AG10803 (cell line): ENCODE measurements around the gene FOXA1.

ENCODE experiments used
- DNase-seq: peaks from one replicate; pipeline ENCODE4 v3.0.0; 2010; ENCODE audit warnings: low read depth
- H3K4me3 ChIP-seq: 2 replicates; pipeline ENCODE4 v1.5.1; 2011; ENCODE audit warnings: mild to moderate bottlenecking, low read length, control low read depth
- TF ChIP-seq, protein P1 (sequence below): conservative IDR thresholded peaks from 2 replicates; pipeline ENCODE4 v1.5.1; 2011; ENCODE audit warnings: mild to moderate bottlenecking, low read length, control low read depth, inconsistent platforms

Gene FOXA1

DNA sequence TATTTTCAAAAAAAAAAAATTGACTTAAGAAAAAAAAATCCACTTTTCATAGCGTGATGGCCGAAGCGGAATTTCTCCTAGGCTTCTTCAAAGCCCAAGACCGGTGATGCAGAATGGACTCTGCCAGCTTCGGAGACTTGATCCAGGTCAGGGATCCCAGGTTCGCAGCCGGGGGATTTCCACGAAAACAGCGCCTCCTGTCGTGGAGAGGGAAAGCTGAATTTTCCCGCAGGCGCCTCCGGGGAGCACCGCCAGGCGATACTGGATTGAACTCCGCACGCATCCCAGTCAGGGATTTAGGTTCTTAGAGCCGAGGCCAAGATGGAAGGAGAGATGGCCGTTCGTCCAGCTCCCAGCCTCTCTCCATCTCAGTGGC, 2.5 kb upstream of the FOXA1 start:
- TF ChIP-seq, protein P1, sequence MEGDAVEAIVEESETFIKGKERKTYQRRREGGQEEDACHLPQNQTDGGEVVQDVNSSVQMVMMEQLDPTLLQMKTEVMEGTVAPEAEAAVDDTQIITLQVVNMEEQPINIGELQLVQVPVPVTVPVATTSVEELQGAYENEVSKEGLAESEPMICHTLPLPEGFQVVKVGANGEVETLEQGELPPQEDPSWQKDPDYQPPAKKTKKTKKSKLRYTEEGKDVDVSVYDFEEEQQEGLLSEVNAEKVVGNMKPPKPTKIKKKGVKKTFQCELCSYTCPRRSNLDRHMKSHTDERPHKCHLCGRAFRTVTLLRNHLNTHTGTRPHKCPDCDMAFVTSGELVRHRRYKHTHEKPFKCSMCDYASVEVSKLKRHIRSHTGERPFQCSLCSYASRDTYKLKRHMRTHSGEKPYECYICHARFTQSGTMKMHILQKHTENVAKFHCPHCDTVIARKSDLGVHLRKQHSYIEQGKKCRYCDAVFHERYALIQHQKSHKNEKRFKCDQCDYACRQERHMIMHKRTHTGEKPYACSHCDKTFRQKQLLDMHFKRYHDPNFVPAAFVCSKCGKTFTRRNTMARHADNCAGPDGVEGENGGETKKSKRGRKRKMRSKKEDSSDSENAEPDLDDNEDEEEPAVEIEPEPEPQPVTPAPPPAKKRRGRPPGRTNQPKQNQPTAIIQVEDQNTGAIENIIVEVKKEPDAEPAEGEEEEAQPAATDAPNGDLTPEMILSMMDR, result peak; percentile 42
- peak; percentile 10 for DNase-seq
- H3K4me3 ChIP-seq, result no peak overlapping the region

DNA sequence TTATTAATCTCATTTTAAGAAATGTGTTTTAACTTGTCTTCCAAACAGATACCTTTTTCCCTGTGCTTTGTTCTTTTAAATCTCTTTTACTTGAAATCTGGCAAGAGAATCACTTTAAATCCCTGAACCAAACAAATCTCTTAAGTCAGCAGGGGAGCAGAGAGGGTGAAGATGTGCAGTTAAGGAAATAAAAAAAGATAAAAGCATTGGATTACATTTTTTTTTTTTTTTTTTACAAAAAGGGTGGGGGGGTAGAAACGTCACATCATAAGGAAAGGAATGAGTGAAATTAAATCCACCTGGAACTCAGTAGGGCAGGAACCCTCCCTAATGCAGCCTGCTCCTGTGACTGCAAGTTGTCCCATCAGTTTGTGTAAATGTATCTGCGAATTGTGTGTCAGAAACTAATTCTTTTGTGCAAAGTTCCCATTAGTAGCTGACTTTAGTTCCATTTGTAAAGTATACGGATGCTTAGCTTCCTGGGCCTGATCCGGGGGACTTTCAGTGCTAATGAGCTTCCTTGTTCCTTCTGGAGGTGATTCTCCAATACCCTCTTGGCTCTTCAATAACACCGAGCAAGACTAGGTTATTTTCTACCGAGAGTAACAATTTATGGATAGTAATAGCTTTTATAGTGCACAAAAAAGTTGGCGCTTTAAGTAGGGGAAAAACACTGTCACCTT, 1.9 kb upstream of the FOXA1 start:
- no peak overlapping the region for H3K4me3 ChIP-seq
- TF ChIP-seq, protein P1, result no peak
- no peak for DNase-seq

DNA sequence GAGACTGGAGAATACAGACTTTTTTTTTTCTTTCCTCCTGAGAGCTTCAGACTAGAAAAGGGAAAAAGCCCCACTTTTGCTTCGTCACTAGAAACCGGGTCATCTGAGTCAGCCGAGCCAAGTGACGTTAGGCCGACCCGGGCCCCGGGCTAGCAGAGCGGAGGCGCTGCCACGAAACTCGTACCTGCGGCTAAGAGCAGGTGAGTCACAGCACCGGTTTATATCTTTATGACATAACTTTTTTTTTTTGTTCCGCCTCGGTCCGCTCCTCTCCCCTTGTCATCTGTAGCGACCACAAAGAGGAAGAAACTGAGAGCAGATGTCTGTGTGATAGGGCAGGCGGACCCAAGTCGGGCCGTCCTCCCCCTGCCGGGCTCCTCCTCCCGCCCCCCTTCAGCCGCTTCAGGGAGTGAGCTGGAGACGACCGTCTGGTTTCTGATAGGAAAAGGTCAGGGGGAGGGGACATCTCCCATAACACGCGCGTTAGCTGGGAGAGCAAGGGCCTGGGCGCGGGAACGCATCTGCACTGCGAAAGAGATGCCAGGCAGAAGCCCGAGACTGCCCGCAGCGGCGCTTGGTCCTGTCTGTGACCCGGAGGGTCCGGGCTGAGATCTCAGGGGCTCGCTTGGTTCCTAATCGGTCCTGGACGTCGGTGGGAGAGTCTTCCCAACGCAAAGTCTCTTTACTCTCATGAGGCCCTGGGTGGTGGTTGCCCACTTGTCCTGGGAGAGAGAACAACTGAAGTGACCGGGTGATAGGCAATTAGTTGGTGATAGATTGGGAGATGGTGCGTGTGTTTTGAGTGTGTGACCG, 966 bp upstream of the FOXA1 start:
- H3K4me3 ChIP-seq, result peak overlapping the region; percentile 22
- TF ChIP-seq, protein P1, result no peak
- DNase-seq, result no peak

DNA sequence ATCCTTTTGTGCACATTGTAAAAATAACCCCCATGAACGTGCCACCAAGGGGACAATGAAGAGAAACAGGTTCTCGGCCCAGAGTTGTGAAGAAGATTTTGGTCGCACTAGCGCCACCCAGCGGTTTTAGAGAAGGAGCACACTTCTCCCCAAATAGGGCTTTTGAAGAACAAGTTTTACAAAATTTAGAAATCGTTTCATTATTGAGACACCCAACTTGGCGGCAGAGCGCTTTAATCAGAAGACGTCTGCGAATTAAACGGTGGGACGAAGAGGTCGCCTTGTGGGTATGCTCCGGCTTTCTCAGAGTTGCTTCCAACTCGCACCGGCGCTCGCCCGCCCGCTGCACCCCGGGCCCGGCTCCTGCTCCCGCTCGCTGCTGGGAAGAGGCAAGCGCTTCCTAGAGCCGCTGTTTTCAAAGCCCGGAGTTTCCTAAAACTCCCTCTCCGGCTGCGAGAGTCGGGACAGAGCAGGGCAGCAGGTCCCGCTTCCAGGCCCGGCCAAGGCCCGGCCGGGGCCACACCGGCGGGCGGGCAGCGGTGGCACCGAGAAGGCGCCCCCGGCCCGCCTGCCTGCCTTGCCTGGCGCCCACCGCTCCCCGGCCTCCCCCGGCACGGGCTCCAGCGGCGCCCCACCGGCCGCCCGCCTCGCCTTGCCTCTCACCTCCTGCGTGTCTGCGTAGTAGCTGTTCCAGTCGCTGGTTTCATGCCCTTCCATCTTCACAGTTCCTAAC, 645 bp downstream of the FOXA1 start:
- H3K4me3 ChIP-seq, result peak overlapping the region; percentile 67
- peak; percentile 67 for DNase-seq
- TF ChIP-seq, protein P1, result peak; percentile 94

DNA sequence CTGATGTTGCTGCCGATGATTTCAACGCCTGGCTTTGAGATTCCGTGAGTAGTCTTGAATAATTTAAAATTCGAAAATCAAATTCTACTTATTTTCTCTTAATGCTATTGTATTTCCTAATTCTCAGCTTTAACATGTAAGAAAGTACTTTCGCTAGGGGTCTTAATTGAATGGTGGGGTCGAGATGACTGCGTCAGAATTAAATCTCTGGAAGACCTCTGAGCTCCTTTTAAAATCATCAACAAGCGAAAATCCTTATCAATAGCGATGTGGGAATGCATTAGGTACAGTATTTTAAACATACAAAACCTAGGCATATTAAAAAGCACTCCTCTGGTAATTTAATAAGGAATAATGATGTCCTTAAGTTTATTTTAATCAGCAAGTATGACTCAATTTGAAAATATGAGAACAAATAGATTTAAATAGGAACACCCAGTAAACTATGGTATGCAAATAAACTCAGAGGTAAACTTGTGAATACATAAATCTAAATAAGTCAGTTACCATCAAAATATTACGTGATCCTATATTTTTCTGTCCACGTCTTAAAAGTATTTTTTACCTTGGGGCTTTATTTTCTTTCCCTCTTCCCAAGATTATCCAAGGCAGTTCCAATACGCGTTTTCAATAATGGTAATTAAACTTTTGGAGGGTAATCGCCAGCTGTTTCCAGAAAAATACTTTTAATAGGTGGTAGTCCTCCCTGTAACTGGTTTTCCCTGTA, 1.4 kb downstream of the FOXA1 start:
- TF ChIP-seq, protein P1, result no peak
- H3K4me3 ChIP-seq, result peak overlapping the region; percentile 67; the same call in 1 of the 2 replicates
- DNase-seq, result no peak

DNA sequence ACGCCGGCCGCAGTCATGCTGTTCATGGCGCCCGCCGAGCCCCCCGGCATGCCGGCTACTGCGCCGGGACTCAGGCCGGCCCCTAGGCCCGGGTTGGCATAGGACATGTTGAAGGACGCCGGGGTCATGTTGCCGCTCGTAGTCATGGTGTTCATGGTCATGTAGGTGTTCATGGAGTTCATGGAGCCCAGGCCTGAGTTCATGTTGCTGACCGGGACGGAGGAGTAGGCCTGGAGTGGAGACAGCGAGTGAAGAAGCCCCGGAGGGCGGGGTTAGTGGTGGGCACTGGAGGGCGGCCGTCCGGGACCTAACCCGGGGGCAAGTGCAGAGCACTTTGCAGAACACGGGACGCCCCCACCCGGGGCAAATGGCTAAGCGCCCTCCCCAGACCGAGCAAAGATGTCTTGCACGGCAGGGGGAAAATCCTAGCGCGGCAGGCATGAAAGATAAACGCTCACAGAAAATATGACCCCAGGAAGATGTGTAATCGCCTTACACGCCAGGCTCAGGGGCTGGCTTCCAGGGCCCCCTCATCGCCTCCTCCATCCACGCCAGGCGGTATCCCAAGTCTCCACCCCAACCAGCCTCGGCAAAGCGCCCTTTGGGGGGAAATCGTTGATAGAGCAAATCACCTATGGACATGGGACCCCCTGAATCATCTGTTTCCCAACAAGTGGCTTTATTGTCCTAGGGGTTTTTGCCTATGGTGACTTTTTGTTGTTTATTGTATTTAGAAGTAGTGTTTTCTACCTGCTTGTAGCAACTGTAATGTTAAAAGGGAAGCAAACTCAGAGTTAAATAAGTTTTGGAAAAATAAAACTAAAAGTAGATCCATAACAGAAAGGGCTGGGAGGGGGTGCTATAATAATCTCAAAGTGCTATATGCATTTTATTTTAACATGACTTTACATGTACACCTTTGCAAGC, 2.3 kb downstream of the FOXA1 start:
- H3K4me3 ChIP-seq, result no peak overlapping the region
- no peak for DNase-seq
- TF ChIP-seq, protein P1, result no peak
